ENCODE measurements around the gene CREB5.

Gene CREB5

GRCh38 chr7:28858206-28858605 lies 445.9 kb downstream of the CREB5 start:
- Histone ChIP-seq H3K79me1 (replicated peaks; ENCODE audit: low read length, poor library complexity, severe bottlenecking) (no peaks in the 10 kb centered on the region), H3K9me3 (ENCODE audit: control insufficient read depth, low read length) (no peaks in the 10 kb centered on the region), H2BK5ac (ENCODE audit: low read depth, low read length, poor library complexity, severe bottlenecking) (no peak overlapping the region), H4K8ac (ENCODE audit: low read length) (no peak overlapping the region), H3K4me3 (ENCODE audit: insufficient read depth in 1 of 2, low read depth in 1 of 2, low read length in 2 of 2) (no peak overlapping the region), H4K91ac (ENCODE audit: low read length) (no peak overlapping the region), H2AK5ac (ENCODE audit: low read length, severe bottlenecking) (no peak overlapping the region), H3K4ac (ENCODE audit: low read depth in 1 of 2, low read length in 2 of 2) (no peak overlapping the region), H3K27me3 (ENCODE audit: control insufficient read depth in 1 of 2, insufficient read depth in 1 of 2, low read length in 2 of 2) (no peaks in the 10 kb centered on the region), H3K9ac (ENCODE audit: low read length) (no peak overlapping the region), H3K18ac (ENCODE audit: low read depth in 1 of 2, low read length in 2 of 2) (no peak overlapping the region), H3K4me2 (ENCODE audit: low read length, poor library complexity, severe bottlenecking) (no peak overlapping the region), H3K4me1 (ENCODE audit: control insufficient read depth, insufficient read depth, low read depth, low read length) (peaks cover 10% of the 10 kb centered on the region), H3K27ac (ENCODE audit: low read length, poor library complexity, severe bottlenecking) (no peak overlapping the region), H2AFZ (ENCODE audit: low read depth, low read length) (no peak overlapping the region), H2BK12ac (ENCODE audit: low read length in 2 of 2) (no peak overlapping the region), H2BK120ac (ENCODE audit: low read depth, low read length) (no peak overlapping the region), H3K23ac (ENCODE audit: low read length in 2 of 2) (no peak overlapping the region), H2BK15ac (ENCODE audit: low read depth, poor library complexity, severe bottlenecking) (no peak overlapping the region), H3K14ac (ENCODE audit: low read length in 2 of 2) (no peak overlapping the region), H3K36me3 (ENCODE audit: control insufficient read depth in 1 of 2, insufficient read depth in 2 of 2, low read depth in 1 of 2, low read length in 2 of 2) (no peaks in the 10 kb centered on the region)
- DNase-seq, result no peak
- 97% methylated on average over 1 of the region's 1 CpG for WGBS

DNA sequence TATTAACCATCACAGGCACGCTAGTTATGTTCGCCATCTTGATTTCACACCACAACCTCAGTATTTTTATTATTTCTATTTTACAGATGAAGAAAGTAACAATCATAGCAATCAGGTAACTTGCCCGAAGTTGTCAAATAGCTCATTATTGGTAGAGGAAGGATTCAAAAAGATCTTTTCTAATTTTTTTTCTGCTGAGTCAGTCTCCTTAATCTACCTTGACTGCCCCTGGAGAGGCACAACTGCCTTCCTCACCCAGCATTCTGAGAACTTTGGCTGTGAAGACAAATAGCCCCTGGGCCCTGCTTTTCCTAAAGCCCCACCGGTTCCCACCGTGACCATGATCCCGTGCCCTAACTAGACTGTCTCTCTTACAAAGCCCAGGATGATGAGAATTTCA lies 446.6 kb downstream of the CREB5 start:
- WGBS, result 92% methylated on average over 3 of the region's 6 CpGs

DNA sequence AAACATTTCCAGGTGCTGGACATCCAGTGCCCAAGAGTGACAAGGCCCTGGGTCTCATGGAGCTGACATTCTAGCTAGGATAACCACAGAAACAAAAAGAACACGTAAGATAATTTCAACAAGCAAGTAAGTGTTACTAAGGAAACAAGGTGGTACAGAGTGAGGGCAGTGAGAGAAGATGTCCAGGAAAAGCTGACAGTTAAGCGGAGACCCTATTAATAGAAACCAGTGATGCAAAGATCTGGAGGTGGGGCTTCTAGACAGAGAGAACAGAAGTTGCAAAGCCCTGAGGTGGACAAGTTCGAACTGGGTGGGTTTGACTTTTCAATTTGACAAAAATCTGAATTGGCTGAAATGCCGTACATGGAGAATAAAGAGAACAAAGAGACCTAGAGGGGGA lies 449.5 kb downstream of the CREB5 start:
- H3K27ac ChIP-seq (ENCODE audit: low read length, poor library complexity, severe bottlenecking), result no peak overlapping the region
- H3K79me1 ChIP-seq (replicated peaks; ENCODE audit: low read length, poor library complexity, severe bottlenecking), result no peaks in the 10 kb centered on the region

More for the DNA sequence above, 446.6 kb downstream of the CREB5 start:
- Histone ChIP-seq H4K8ac (ENCODE audit: low read length) (no peak overlapping the region), H3K27ac (ENCODE audit: low read length, poor library complexity, severe bottlenecking) (no peak overlapping the region), H3K9ac (ENCODE audit: low read length) (no peak overlapping the region), H3K18ac (ENCODE audit: low read depth in 1 of 2, low read length in 2 of 2) (no peak overlapping the region), H3K4me2 (ENCODE audit: low read length, poor library complexity, severe bottlenecking) (no peak overlapping the region), H2BK15ac (ENCODE audit: low read depth, poor library complexity, severe bottlenecking) (no peak overlapping the region), H3K36me3 (ENCODE audit: control insufficient read depth in 1 of 2, insufficient read depth in 2 of 2, low read depth in 1 of 2, low read length in 2 of 2) (no peaks in the 10 kb centered on the region), H2AFZ (ENCODE audit: low read depth, low read length) (no peak overlapping the region), H3K4me3 (ENCODE audit: insufficient read depth in 1 of 2, low read depth in 1 of 2, low read length in 2 of 2) (no peak overlapping the region), H3K4ac (ENCODE audit: low read depth in 1 of 2, low read length in 2 of 2) (no peak overlapping the region), H2BK120ac (ENCODE audit: low read depth, low read length) (no peak overlapping the region), H3K4me1 (ENCODE audit: control insufficient read depth, insufficient read depth, low read depth, low read length) (peaks cover 11% of the 10 kb centered on the region), H3K27me3 (ENCODE audit: control insufficient read depth in 1 of 2, insufficient read depth in 1 of 2, low read length in 2 of 2) (no peaks in the 10 kb centered on the region), H2BK5ac (ENCODE audit: low read depth, low read length, poor library complexity, severe bottlenecking) (no peak overlapping the region), H2BK12ac (ENCODE audit: low read length in 2 of 2) (no peak overlapping the region), H4K91ac (ENCODE audit: low read length) (no peak overlapping the region), H3K14ac (ENCODE audit: low read length in 2 of 2) (no peak overlapping the region), H2AK5ac (ENCODE audit: low read length, severe bottlenecking) (peak overlapping the region; percentile 81), H3K9me3 (ENCODE audit: control insufficient read depth, low read length) (no peaks in the 10 kb centered on the region), H3K23ac (ENCODE audit: low read length in 2 of 2) (no peak overlapping the region), H3K79me1 (replicated peaks; ENCODE audit: low read length, poor library complexity, severe bottlenecking) (no peaks in the 10 kb centered on the region)
- no peak for DNase-seq

GRCh38 chr7:28862595-28863272 lies 450.4 kb downstream of the CREB5 start:
- H3K4me3 ChIP-seq (ENCODE audit: insufficient read depth in 1 of 2, low read depth in 1 of 2, low read length in 2 of 2), result no peak overlapping the region
- peak overlapping the region; percentile 7 for H4K8ac ChIP-seq (ENCODE audit: low read length)
- peaks cover 12% of the 10 kb centered on the region for H3K4me1 ChIP-seq (ENCODE audit: control insufficient read depth, insufficient read depth, low read depth, low read length)
- no peak overlapping the region for H3K9ac ChIP-seq (ENCODE audit: low read length)
- H2BK15ac ChIP-seq (ENCODE audit: low read depth, poor library complexity, severe bottlenecking), result no peak overlapping the region
- no peak overlapping the region for H3K27ac ChIP-seq (ENCODE audit: low read length, poor library complexity, severe bottlenecking)
- no peak overlapping the region for H3K4me2 ChIP-seq (ENCODE audit: low read length, poor library complexity, severe bottlenecking)
- no peak overlapping the region for H4K91ac ChIP-seq (ENCODE audit: low read length)
- H2AFZ ChIP-seq (ENCODE audit: low read depth, low read length), result no peak overlapping the region
- H3K79me1 ChIP-seq (replicated peaks; ENCODE audit: low read length, poor library complexity, severe bottlenecking), result no peaks in the 10 kb centered on the region
- no peak overlapping the region for H3K23ac ChIP-seq (ENCODE audit: low read length in 2 of 2)
- H3K14ac ChIP-seq (ENCODE audit: low read length in 2 of 2), result no peak overlapping the region
- no peaks in the 10 kb centered on the region for H3K36me3 ChIP-seq (ENCODE audit: control insufficient read depth in 1 of 2, insufficient read depth in 2 of 2, low read depth in 1 of 2, low read length in 2 of 2)
- no peaks in the 10 kb centered on the region for H3K9me3 ChIP-seq (ENCODE audit: control insufficient read depth, low read length)
- no peak overlapping the region for H3K4ac ChIP-seq (ENCODE audit: low read depth in 1 of 2, low read length in 2 of 2)
- no peak overlapping the region for H2BK120ac ChIP-seq (ENCODE audit: low read depth, low read length)
- no peak overlapping the region for H2BK5ac ChIP-seq (ENCODE audit: low read depth, low read length, poor library complexity, severe bottlenecking)
- no peak overlapping the region for H2AK5ac ChIP-seq (ENCODE audit: low read length, severe bottlenecking)
- H3K18ac ChIP-seq (ENCODE audit: low read depth in 1 of 2, low read length in 2 of 2), result no peak overlapping the region
- WGBS, result 37% methylated on average over 9 of the region's 9 CpGs
- H2BK12ac ChIP-seq (ENCODE audit: low read length in 2 of 2), result no peak overlapping the region
- peak; percentile 60 for DNase-seq
- no peaks in the 10 kb centered on the region for H3K27me3 ChIP-seq (ENCODE audit: control insufficient read depth in 1 of 2, insufficient read depth in 1 of 2, low read length in 2 of 2)

More for the DNA sequence above, 449.5 kb downstream of the CREB5 start:
- H3K9ac ChIP-seq (ENCODE audit: low read length), result no peak overlapping the region
- no peak overlapping the region for H2AFZ ChIP-seq (ENCODE audit: low read depth, low read length)
- H3K9me3 ChIP-seq (ENCODE audit: control insufficient read depth, low read length), result no peaks in the 10 kb centered on the region
- no peak overlapping the region for H3K4me2 ChIP-seq (ENCODE audit: low read length, poor library complexity, severe bottlenecking)
- 95% methylated on average over 4 of the region's 4 CpGs for WGBS
- H3K14ac ChIP-seq (ENCODE audit: low read length in 2 of 2), result no peak overlapping the region
- no peak overlapping the region for H4K91ac ChIP-seq (ENCODE audit: low read length)
- H2AK5ac ChIP-seq (ENCODE audit: low read length, severe bottlenecking), result no peak overlapping the region
- H3K36me3 ChIP-seq (ENCODE audit: control insufficient read depth in 1 of 2, insufficient read depth in 2 of 2, low read depth in 1 of 2, low read length in 2 of 2), result no peaks in the 10 kb centered on the region
- no peak overlapping the region for H3K4ac ChIP-seq (ENCODE audit: low read depth in 1 of 2, low read length in 2 of 2)
- H2BK12ac ChIP-seq (ENCODE audit: low read length in 2 of 2), result no peak overlapping the region
- no peaks in the 10 kb centered on the region for H3K27me3 ChIP-seq (ENCODE audit: control insufficient read depth in 1 of 2, insufficient read depth in 1 of 2, low read length in 2 of 2)
- DNase-seq, result no peak
- H2BK5ac ChIP-seq (ENCODE audit: low read depth, low read length, poor library complexity, severe bottlenecking), result no peak overlapping the region
- H3K18ac ChIP-seq (ENCODE audit: low read depth in 1 of 2, low read length in 2 of 2), result no peak overlapping the region
- H3K4me3 ChIP-seq (ENCODE audit: insufficient read depth in 1 of 2, low read depth in 1 of 2, low read length in 2 of 2), result no peak overlapping the region
- H3K4me1 ChIP-seq (ENCODE audit: control insufficient read depth, insufficient read depth, low read depth, low read length), result peaks cover 12% of the 10 kb centered on the region
- H3K23ac ChIP-seq (ENCODE audit: low read length in 2 of 2), result no peak overlapping the region
- no peak overlapping the region for H4K8ac ChIP-seq (ENCODE audit: low read length)
- no peak overlapping the region for H2BK15ac ChIP-seq (ENCODE audit: low read depth, poor library complexity, severe bottlenecking)
- H2BK120ac ChIP-seq (ENCODE audit: low read depth, low read length), result no peak overlapping the region

Data from mesenchymal stem cell (in vitro differentiated cells and primary cell).